ENCODE data around the gene MEGF6. TPM values are rescaled to one million over a fixed set of nuclear protein-coding genes. Genes with fewer than 3 reads are reported as not detected.

Gene MEGF6
- total and polyA plus RNA-seq, 2 donors (not counting 3 experiments of a cell fraction or from before 2014, with no cell fraction given), result 22.5 to 63.7 TPM

GRCh38 chr1:3522112-3522511 is 89.2 kb downstream of the MEGF6 start:
- TF ChIP-seq POLR2A (IDR thresholded peaks at IDR 0.05; ENCODE audit: low read depth, low read length) (no peak), GATA2 (IDR thresholded peaks at IDR 0.05; ENCODE audit: insufficient read depth, insufficient read length, low read depth, low read length) (no peak), FOS (IDR thresholded peaks at IDR 0.05; ENCODE audit: borderline replicate concordance, insufficient read depth, low read length) (no peak), JUN (IDR thresholded peaks at IDR 0.05; ENCODE audit: borderline replicate concordance, insufficient read depth, insufficient read length, low read depth) (no peak), POLR2AphosphoS5 (IDR thresholded peaks at IDR 0.05; ENCODE audit: insufficient read depth, low read depth, low read length) (no peak), EZH2 (IDR thresholded peaks at IDR 0.05; ENCODE audit: borderline replicate concordance, low read depth, low read length, severe bottlenecking) (no peak), MYC (IDR thresholded peaks at IDR 0.05; ENCODE audit: low read depth, low read length) (no peak)
- TF ChIP-seq, protein P1, sequence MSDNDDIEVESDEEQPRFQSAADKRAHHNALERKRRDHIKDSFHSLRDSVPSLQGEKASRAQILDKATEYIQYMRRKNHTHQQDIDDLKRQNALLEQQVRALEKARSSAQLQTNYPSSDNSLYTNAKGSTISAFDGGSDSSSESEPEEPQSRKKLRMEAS (IDR thresholded peaks at IDR 0.05; ENCODE audit: insufficient read depth, insufficient read length), result no peak
- TF ChIP-seq, protein P2, sequence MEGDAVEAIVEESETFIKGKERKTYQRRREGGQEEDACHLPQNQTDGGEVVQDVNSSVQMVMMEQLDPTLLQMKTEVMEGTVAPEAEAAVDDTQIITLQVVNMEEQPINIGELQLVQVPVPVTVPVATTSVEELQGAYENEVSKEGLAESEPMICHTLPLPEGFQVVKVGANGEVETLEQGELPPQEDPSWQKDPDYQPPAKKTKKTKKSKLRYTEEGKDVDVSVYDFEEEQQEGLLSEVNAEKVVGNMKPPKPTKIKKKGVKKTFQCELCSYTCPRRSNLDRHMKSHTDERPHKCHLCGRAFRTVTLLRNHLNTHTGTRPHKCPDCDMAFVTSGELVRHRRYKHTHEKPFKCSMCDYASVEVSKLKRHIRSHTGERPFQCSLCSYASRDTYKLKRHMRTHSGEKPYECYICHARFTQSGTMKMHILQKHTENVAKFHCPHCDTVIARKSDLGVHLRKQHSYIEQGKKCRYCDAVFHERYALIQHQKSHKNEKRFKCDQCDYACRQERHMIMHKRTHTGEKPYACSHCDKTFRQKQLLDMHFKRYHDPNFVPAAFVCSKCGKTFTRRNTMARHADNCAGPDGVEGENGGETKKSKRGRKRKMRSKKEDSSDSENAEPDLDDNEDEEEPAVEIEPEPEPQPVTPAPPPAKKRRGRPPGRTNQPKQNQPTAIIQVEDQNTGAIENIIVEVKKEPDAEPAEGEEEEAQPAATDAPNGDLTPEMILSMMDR (IDR thresholded peaks at IDR 0.05; ENCODE audit: extremely low read depth in 1 of 2, insufficient read depth in 1 of 2, low read depth in 1 of 2, low read length in 2 of 2), result no peak
- CTCF ChIA-PET, result interaction anchor here (1.2 kb wide), 1 partner anchor 97 kb away, joined by 4 read pairs; no protein-coding TSS in a partner anchor
- no TSS peak for BruUV-seq (replicated peaks)

More at GRCh38 chr1:3522112-3522511, 89.2 kb downstream of the MEGF6 start:
- FAIRE-seq, result no peak
- POLR2A ChIA-PET, result no interaction called here
- H3K9ac ChIP-seq (replicated peaks; ENCODE audit: extremely low read depth, insufficient read depth, low read length), result no peak overlapping the region
- H3K36me3 ChIP-seq (ENCODE audit: control insufficient read depth in 2 of 2, extremely low read depth in 1 of 2, insufficient read depth in 2 of 2, low read length in 2 of 2), result no peaks in the 10 kb centered on the region
- DNase-seq (ENCODE audit: low read depth, low spot score), result no peak
- no peaks in the 10 kb centered on the region for H3K9me1 ChIP-seq (replicated peaks; ENCODE audit: control insufficient read depth, extremely low read depth, insufficient read depth, low read length)
- intact Hi-C loops (cut with micrococcal nuclease), result no loop called here
- H3K4me3 ChIP-seq (replicated peaks in 1 of 3; ENCODE audit: insufficient read depth in 1 of 3, low read depth in 1 of 3, low read length in 3 of 3), result no peak overlapping the region
- H3K4me2 ChIP-seq (ENCODE audit: insufficient read depth, low read length), result no peak overlapping the region
- H3K79me2 ChIP-seq (ENCODE audit: control insufficient read depth, insufficient read depth, low read length), result no peaks in the 10 kb centered on the region
- H3K4me1 ChIP-seq (ENCODE audit: control insufficient read depth, extremely low read depth, insufficient read depth, low read length), result no peaks in the 10 kb centered on the region
- H3K9me3 ChIP-seq (replicated peaks; ENCODE audit: control insufficient read depth, insufficient read depth, low read length), result no peaks in the 10 kb centered on the region
- H3K27ac ChIP-seq (ENCODE audit: insufficient read depth, low read depth, low read length), result no peak overlapping the region
- no peak overlapping the region for H2AFZ ChIP-seq (ENCODE audit: low read depth, low read length)
- dilution Hi-C loops (cut with MboI; ENCODE audit: extremely low pct_ligation_motif_present, low sequenced_read_pairs), result no loop called here
- no peaks in the 10 kb centered on the region for H3K27me3 ChIP-seq (ENCODE audit: control insufficient read depth in 2 of 2, insufficient read depth in 2 of 2, low read length in 2 of 2)
- H4K20me1 ChIP-seq (replicated peaks; ENCODE audit: control insufficient read depth, extremely low read depth, insufficient read depth, low read length), result no peaks in the 10 kb centered on the region

All from endothelial cell of umbilical vein (primary cell).